ENCODE measurements around the gene SERPINB13. TPM values are rescaled to one million over a fixed set of nuclear protein-coding genes. Genes with fewer than 3 reads are reported as not detected.

The SERPINB13 gene
- polyA plus RNA-seq, 1 donor (not counting 4 experiments of a cell fraction or from before 2014, with no cell fraction given) = 44.6 TPM

DNA sequence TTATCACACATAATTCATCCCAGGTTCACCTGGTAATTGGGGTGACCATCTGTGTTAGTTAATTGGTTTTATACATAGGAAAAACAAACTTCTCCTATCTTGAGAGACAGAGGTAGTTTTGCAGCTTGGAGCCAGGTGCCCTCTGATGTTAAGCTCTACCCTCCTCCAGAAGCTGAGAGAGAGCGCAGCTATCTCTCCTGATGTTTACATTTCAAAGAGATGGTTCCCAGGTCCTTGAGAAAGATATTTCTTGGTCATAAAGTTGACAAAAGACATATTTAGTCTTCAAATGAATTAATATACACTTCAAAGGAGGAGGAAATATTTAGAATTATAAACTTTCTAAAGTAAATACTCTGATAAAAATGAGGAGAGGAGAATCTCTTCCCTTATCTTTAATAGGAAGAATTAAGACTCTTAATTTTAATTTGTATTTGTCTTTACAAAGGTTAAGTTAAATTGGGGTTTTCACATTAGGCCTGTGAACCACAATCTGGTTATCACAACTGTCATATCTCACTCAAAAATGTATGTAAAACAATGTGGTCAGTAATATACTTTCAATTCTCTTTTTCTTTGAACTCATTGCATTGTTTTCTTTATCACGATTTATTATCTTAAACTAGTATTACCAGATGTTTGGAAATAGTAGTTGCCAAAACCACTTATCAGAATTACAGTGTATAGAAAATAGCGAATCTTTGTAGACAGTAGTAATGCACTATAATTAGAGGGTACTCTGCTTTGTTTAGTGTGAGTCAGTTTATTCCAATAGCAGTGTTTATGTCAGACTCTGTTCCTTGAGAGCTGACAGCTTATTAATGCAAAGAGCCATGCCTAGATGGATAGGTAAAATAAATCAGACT lies 30.1 kb downstream of the SERPINB13 start:
- DNase-seq (ENCODE audit: low read depth, low spot score) (no peak), FAIRE-seq (no peak)
- H3K9me1 ChIP-seq (ENCODE audit: control insufficient read depth, extremely low read depth, insufficient read depth, low read length) = no peaks in the 10 kb centered on the region
- no peaks in the 10 kb centered on the region for H3K79me2 ChIP-seq (ENCODE audit: control insufficient read depth, insufficient read depth, low read length)
- H3K4me2 ChIP-seq (ENCODE audit: control insufficient read depth, extremely low read depth, insufficient read depth, low read depth, low read length) = no peak overlapping the region
- H3K9ac ChIP-seq (ENCODE audit: control insufficient read depth, extremely low read depth, insufficient read depth, low read length) = no peak overlapping the region
- H2AFZ ChIP-seq (ENCODE audit: control insufficient read depth, low read length) = no peak overlapping the region
- no peaks in the 10 kb centered on the region for H3K9me3 ChIP-seq (ENCODE audit: control insufficient read depth, low read depth, low read length)
- dilution Hi-C loops (cut with MboI; ENCODE audit: extremely low pct_ligation_motif_present, low sequenced_read_pairs) = no loop called here
- H3K36me3 ChIP-seq (ENCODE audit: control insufficient read depth in 2 of 2, extremely low read depth in 1 of 2, insufficient read depth in 2 of 2, low read length in 2 of 2) = no peaks in the 10 kb centered on the region
- H3K4me3 ChIP-seq (ENCODE audit: control insufficient read depth in 2 of 3, extremely low read depth in 1 of 3, insufficient read depth in 2 of 3, low read depth in 1 of 3, low read length in 3 of 3) = no peak overlapping the region
- no peaks in the 10 kb centered on the region for H4K20me1 ChIP-seq (ENCODE audit: control insufficient read depth, extremely low read depth, insufficient read depth, low read length)
- H3K27me3 ChIP-seq (ENCODE audit: control insufficient read depth, extremely low read depth, insufficient read depth, low read length) = no peaks in the 10 kb centered on the region
- no peak overlapping the region for H3K27ac ChIP-seq (ENCODE audit: control insufficient read depth, insufficient read depth, low read length)
- TF ChIP-seq EZH2 (IDR thresholded peaks at IDR 0.05; ENCODE audit: low read length) = no peak
- TF ChIP-seq, protein P1, sequence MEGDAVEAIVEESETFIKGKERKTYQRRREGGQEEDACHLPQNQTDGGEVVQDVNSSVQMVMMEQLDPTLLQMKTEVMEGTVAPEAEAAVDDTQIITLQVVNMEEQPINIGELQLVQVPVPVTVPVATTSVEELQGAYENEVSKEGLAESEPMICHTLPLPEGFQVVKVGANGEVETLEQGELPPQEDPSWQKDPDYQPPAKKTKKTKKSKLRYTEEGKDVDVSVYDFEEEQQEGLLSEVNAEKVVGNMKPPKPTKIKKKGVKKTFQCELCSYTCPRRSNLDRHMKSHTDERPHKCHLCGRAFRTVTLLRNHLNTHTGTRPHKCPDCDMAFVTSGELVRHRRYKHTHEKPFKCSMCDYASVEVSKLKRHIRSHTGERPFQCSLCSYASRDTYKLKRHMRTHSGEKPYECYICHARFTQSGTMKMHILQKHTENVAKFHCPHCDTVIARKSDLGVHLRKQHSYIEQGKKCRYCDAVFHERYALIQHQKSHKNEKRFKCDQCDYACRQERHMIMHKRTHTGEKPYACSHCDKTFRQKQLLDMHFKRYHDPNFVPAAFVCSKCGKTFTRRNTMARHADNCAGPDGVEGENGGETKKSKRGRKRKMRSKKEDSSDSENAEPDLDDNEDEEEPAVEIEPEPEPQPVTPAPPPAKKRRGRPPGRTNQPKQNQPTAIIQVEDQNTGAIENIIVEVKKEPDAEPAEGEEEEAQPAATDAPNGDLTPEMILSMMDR (optimal IDR thresholded peaks at IDR 0.05 in 1 of 3, IDR thresholded peaks at IDR 0.05 in 1 of 3, conservative IDR thresholded peaks at IDR 0.05 in 1 of 3; ENCODE audit: extremely low read depth in 1 of 3, insufficient read depth in 2 of 3, low read length in 3 of 3) = no peak
- no peaks in the 10 kb centered on the region for H3K4me1 ChIP-seq (ENCODE audit: control insufficient read depth, extremely low read depth, insufficient read depth, low read length)

DNA sequence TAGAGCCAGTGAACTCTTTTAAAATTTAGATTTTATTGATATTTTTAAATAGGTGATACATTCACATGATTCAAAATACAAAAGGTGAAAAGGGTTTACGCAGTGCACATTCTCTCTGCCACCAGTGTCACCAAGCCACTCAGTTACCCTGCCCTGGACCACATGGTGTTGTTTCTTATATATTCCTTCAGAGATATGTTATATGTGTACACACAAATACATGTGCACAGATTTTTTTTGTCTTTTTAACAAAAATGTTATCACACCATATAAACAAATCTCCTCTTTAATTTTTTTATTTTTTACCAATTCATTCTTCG lies 30.7 kb downstream of the SERPINB13 start:
- TF ChIP-seq EZH2 (IDR thresholded peaks at IDR 0.05; ENCODE audit: low read length) = no peak
- TF ChIP-seq, protein P1 (optimal IDR thresholded peaks at IDR 0.05 in 1 of 3, IDR thresholded peaks at IDR 0.05 in 1 of 3, conservative IDR thresholded peaks at IDR 0.05 in 1 of 3; ENCODE audit: extremely low read depth in 1 of 3, insufficient read depth in 2 of 3, low read length in 3 of 3) = no peak
- no peak for FAIRE-seq

More for the DNA sequence above, 30.7 kb downstream of the SERPINB13 start:
- Histone ChIP-seq H3K9me3 (ENCODE audit: control insufficient read depth, low read depth, low read length) (no peaks in the 10 kb centered on the region), H3K27me3 (ENCODE audit: control insufficient read depth, extremely low read depth, insufficient read depth, low read length) (no peaks in the 10 kb centered on the region), H3K27ac (ENCODE audit: control insufficient read depth, insufficient read depth, low read length) (no peak overlapping the region), H3K4me3 (ENCODE audit: control insufficient read depth in 2 of 3, extremely low read depth in 1 of 3, insufficient read depth in 2 of 3, low read depth in 1 of 3, low read length in 3 of 3) (no peak overlapping the region), H2AFZ (ENCODE audit: control insufficient read depth, low read length) (no peak overlapping the region), H3K36me3 (ENCODE audit: control insufficient read depth in 2 of 2, extremely low read depth in 1 of 2, insufficient read depth in 2 of 2, low read length in 2 of 2) (no peaks in the 10 kb centered on the region), H3K4me2 (ENCODE audit: control insufficient read depth, extremely low read depth, insufficient read depth, low read depth, low read length) (no peak overlapping the region), H3K4me1 (ENCODE audit: control insufficient read depth, extremely low read depth, insufficient read depth, low read length) (no peaks in the 10 kb centered on the region), H3K9ac (ENCODE audit: control insufficient read depth, extremely low read depth, insufficient read depth, low read length) (no peak overlapping the region), H3K9me1 (ENCODE audit: control insufficient read depth, extremely low read depth, insufficient read depth, low read length) (no peaks in the 10 kb centered on the region), H3K79me2 (ENCODE audit: control insufficient read depth, insufficient read depth, low read length) (no peaks in the 10 kb centered on the region), H4K20me1 (ENCODE audit: control insufficient read depth, extremely low read depth, insufficient read depth, low read length) (no peaks in the 10 kb centered on the region)
- dilution Hi-C loops (cut with MboI; ENCODE audit: extremely low pct_ligation_motif_present, low sequenced_read_pairs) = no loop called here
- no peak for DNase-seq (ENCODE audit: low read depth, low spot score)

Data from keratinocyte (primary cell).